HepG2 (cell line): ENCODE data around the gene TMEM253. TPM values are rescaled to one million over a fixed set of nuclear protein-coding genes. Genes with fewer than 3 reads are reported as not detected.

ENCODE experiments used
- ATAC-seq: fragments of 200-7000 bp; cut with Tn5 transposase; 3 replicates; pipeline ENCODE4 v1.9.1; 2020; ENCODE audit warnings: mild to moderate bottlenecking, moderate library complexity
- BruUV-seq: library from RNA; stranded (reverse); fragments of 400-500 nt; replicated peaks from 2 replicates; lab custom pipeline; 2021; lab: Mats Ljungman, UMichigan
- CTCF ChIA-PET: fragments of 300-600 bp; formaldehyde crosslinking; extraction: SDS; loops from one replicate; lab custom pipeline; 2021; ENCODE audit warnings: low total read pairs, inconsistent platforms, low intra/inter-chr PET ratio; lab: Yijun Ruan, JAX
- POLR2A ChIA-PET: fragments of 350-600 bp; sonication (Branson Sonifier 250); formaldehyde crosslinking; loops from one replicate; lab custom pipeline; 2020; ENCODE audit warnings: antibody characterized with exemption, inconsistent platforms; lab: Yijun Ruan, JAX
- DNase-seq: peaks from one replicate; pipeline ENCODE4 v3.0.0-alpha.2; 2015; ENCODE audit warnings: low spot score
- FAIRE-seq: peaks from 3 replicates; lab custom pipeline; 2011; peaks lifted over from hg19 to GRCh38; lab: Jason Lieb, UNC
- H2AFZ ChIP-seq: one replicate; pipeline ENCODE4 v1.6.1; 2011; ENCODE audit warnings: low read length, inconsistent platforms
- H3K27ac ChIP-seq: fragments of 300-600 bp; 3 replicates; pipeline ENCODE4 v1.8.0; 2011; ENCODE audit warnings: mixed run types, mild to moderate bottlenecking, mixed read lengths, low read length, inconsistent platforms; ENCODE audit not compliant: insufficient read depth; ENCODE audit errors: extremely low read length
- H3K27me3 ChIP-seq, 2 experiments: fragments of 200-600 bp in 1 of 2; 2 replicates in 1 of 2; 3 replicates in 1 of 2; pipeline versions ENCODE4 v1.6.0 to v1.8.0; 2011; ENCODE audit warnings: low read length in 2 of 2, mild to moderate bottlenecking in 2 of 2, moderate library complexity in 2 of 2, inconsistent platforms in 1 of 2; ENCODE audit not compliant: insufficient read depth in 2 of 2, control insufficient read depth in 1 of 2
- H3K36me3 ChIP-seq, 2 experiments: fragments of 200-600 bp in 1 of 2; replicated peaks in 1 of 2; 2 replicates in 1 of 2; 3 replicates in 1 of 2; pipeline versions ENCODE4 v1.5.1 to v1.8.0; 2011; ENCODE audit warnings: low read length in 2 of 2, inconsistent platforms in 1 of 2; ENCODE audit not compliant: insufficient read depth in 2 of 2, control insufficient read depth in 1 of 2
- H3K4me1 ChIP-seq: 2 replicates; pipeline ENCODE4 v1.5.1; 2012; ENCODE audit warnings: low read length, inconsistent platforms; ENCODE audit not compliant: insufficient read depth
- H3K4me2 ChIP-seq: 2 replicates; pipeline ENCODE4 v1.6.0; 2011; ENCODE audit warnings: low read depth, low read length, inconsistent platforms
- H3K4me3 ChIP-seq, 3 experiments: fragments of 200-600 bp in 1 of 3; sonication (generic), shearing (Covaris generic) in 1 of 3; replicated peaks in 1 of 3; 2 replicates each; pipeline ENCODE4 v1.5.1; 2011 to 2016; ENCODE audit warnings: low read length in 3 of 3, inconsistent platforms in 2 of 3, low read depth in 2 of 3, mild to moderate bottlenecking in 2 of 3, control low read depth in 1 of 3, mixed read lengths in 1 of 3; ENCODE audit not compliant: insufficient read depth in 1 of 3
- H3K79me2 ChIP-seq: one replicate; pipeline ENCODE4 v1.6.1; 2011; ENCODE audit warnings: low read length, inconsistent platforms; ENCODE audit not compliant: insufficient read depth
- H3K9ac ChIP-seq: 2 replicates; pipeline ENCODE4 v1.6.0; 2011; ENCODE audit warnings: mild to moderate bottlenecking, low read depth, low read length, inconsistent platforms; ENCODE audit not compliant: insufficient read depth
- H3K9me3 ChIP-seq: 2 replicates; pipeline ENCODE4 v1.5.1; 2012; ENCODE audit warnings: mild to moderate bottlenecking, low read length
- H4K20me1 ChIP-seq: 2 replicates; pipeline ENCODE4 v1.6.0; 2011; ENCODE audit warnings: inconsistent platforms, mild to moderate bottlenecking, low read length, moderate library complexity; ENCODE audit not compliant: insufficient read depth
- AHR ChIP-seq: IDR thresholded peaks from 2 replicates; pipeline ENCODE4 v1.6.1; 2018; ENCODE audit warnings: missing genetic modification reagents, missing compliant biosample characterization
- ARNT ChIP-seq: fragments of 450-650 bp; IDR thresholded peaks from 2 replicates; pipeline ENCODE4 v1.6.1; 2017
- CENPX ChIP-seq: sonication (generic); formaldehyde crosslinking; IDR thresholded peaks from 2 replicates; pipeline ENCODE4 v1.9.0; 2021; ENCODE audit warnings: mild to moderate bottlenecking, missing genetic modification reagents, moderate library complexity
- CSRNP1 ChIP-seq: sonication (generic); formaldehyde crosslinking; IDR thresholded peaks from 2 replicates; pipeline ENCODE4 v1.8.1; 2023; ENCODE audit warnings: mild to moderate bottlenecking, missing genetic modification reagents
- GFI1 ChIP-seq: sonication (generic); formaldehyde crosslinking; IDR thresholded peaks from 2 replicates; pipeline ENCODE4 v1.5.0; 2020; ENCODE audit warnings: missing genetic modification reagents, mild to moderate bottlenecking, borderline replicate concordance
- HOXA7 ChIP-seq: sonication (generic); formaldehyde crosslinking; IDR thresholded peaks from 2 replicates; pipeline ENCODE4 v1.8.1; 2022; ENCODE audit warnings: mild to moderate bottlenecking, missing genetic modification reagents, moderate library complexity
- IKZF1 ChIP-seq: fragments of 450-650 bp; IDR thresholded peaks from 2 replicates; pipeline ENCODE4 v1.7.1; 2016
- MTF2 ChIP-seq: sonication (generic); formaldehyde crosslinking; IDR thresholded peaks from 2 replicates; pipeline ENCODE4 v1.5.0; 2020; ENCODE audit warnings: missing genetic modification reagents, borderline replicate concordance
- MYNN ChIP-seq: sonication (generic); formaldehyde crosslinking; IDR thresholded peaks from 2 replicates; pipeline ENCODE4 v1.4.0; 2020; ENCODE audit warnings: mild to moderate bottlenecking, low read depth, missing genetic modification reagents
- NAIF1 ChIP-seq: sonication (generic); formaldehyde crosslinking; IDR thresholded peaks from 2 replicates; pipeline ENCODE4 v1.5.0; 2020; ENCODE audit warnings: mild to moderate bottlenecking, missing genetic modification reagents, borderline replicate concordance
- SAFB2 ChIP-seq: sonication (generic); formaldehyde crosslinking; IDR thresholded peaks from 2 replicates; pipeline ENCODE4 v1.5.1; 2020; ENCODE audit warnings: missing genetic modification reagents, low read depth, mild to moderate bottlenecking, borderline replicate concordance
- SP1 ChIP-seq, 2 experiments: fragments of 450-650 bp in 1 of 2; sonication (generic) in 1 of 2; formaldehyde crosslinking in 1 of 2; IDR thresholded peaks; 2 replicates each; pipeline versions ENCODE4 v1.4.0 to v1.6.1; 2016 to 2020; ENCODE audit warnings: missing genetic modification reagents in 1 of 2
- SUZ12 ChIP-seq: fragments of 150-350 bp; IDR thresholded peaks from 2 replicates; pipeline ENCODE4 v1.6.1; 2014; ENCODE audit warnings: low read depth, low read length
- TGIF2 ChIP-seq: IDR thresholded peaks from 2 replicates; pipeline ENCODE4 v1.6.1; 2016; ENCODE audit warnings: control low read depth, missing compliant biosample characterization
- WIZ ChIP-seq: sonication (generic); formaldehyde crosslinking; IDR thresholded peaks from 2 replicates; pipeline ENCODE4 v1.5.1; 2020; ENCODE audit warnings: mild to moderate bottlenecking, missing genetic modification reagents
- ZNF256 ChIP-seq: sonication (generic); formaldehyde crosslinking; conservative IDR thresholded peaks from 2 replicates; pipeline ENCODE4 v1.4.0; 2020; ENCODE audit warnings: missing genetic modification reagents
- ZNF441 ChIP-seq: sonication (generic); formaldehyde crosslinking; IDR thresholded peaks from 2 replicates; pipeline ENCODE4 v1.7.0; 2021; ENCODE audit warnings: missing genetic modification reagents, borderline replicate concordance
- ZNF850 ChIP-seq: sonication (generic); formaldehyde crosslinking; conservative IDR thresholded peaks from 2 replicates; pipeline ENCODE4 v1.9.0; 2021; ENCODE audit warnings: mild to moderate bottlenecking, missing genetic modification reagents
- WGBS: methylation state at CpG from one replicate; pipeline ENCODE4 v1.1.6; 2017; ENCODE audit warnings: low lambda C conversion rate; 5-methylcytosine and 5-hydroxymethylcytosine counted together
- in situ Hi-C: cut with HindIII; loops from 2 replicates; pipeline ENCODE4 v1.10.0; 2017; ENCODE audit warnings: low pct_unique_long_range_greater_than_20kb; ENCODE audit not compliant: extremely low pct_ligation_motif_present
- intact Hi-C: fragments of 100-400 bp; cut with micrococcal nuclease; formaldehyde crosslinking; loops from one replicate; pipeline ENCODE4 v1.10.0; 2022; ENCODE audit not compliant: unreplicated experiment
- polyA plus RNA-seq, 8 experiments: library from polyadenylated mRNA; depleted of rRNA in 3 of 8; stranded (reverse) in 7 of 8; unstranded in 1 of 8; fragments of >200 nt; fragmentation: Illumina TruSeq in 4 of 8; extraction: Trizol in 4 of 8; gene quantifications; 2 replicates each; pipeline versions ENCODE4 v1.2.1 to v1.2.3, GENCODE V29; 2011 to 2016; ENCODE audit warnings: low read depth in 4 of 8, missing spikeins in 1 of 8, mixed read lengths in 1 of 8; ENCODE audit not compliant: insufficient read depth in 1 of 8
- total RNA-seq, 5 experiments: library from RNA; depleted of rRNA; stranded (reverse); fragments of >200 nt; fragmentation: Illumina TruSeq; extraction: Trizol; gene quantifications; 2 replicates each; pipeline ENCODE4 v1.2.3, GENCODE V29; 2016; ENCODE audit warnings: low read depth in 1 of 5
- TF ChIP-seq, protein P1 (sequence below): sonication (generic); formaldehyde crosslinking; conservative IDR thresholded peaks from 2 replicates; pipeline ENCODE4 v1.4.0; 2020; ENCODE audit warnings: missing genetic modification reagents

TMEM253 gene
- total and polyA plus RNA-seq, 2 of the 13 experiments (the other 11 are each of a cell fraction or from before 2014, with no cell fraction given): 0.29 to 0.45 TPM

DNA sequence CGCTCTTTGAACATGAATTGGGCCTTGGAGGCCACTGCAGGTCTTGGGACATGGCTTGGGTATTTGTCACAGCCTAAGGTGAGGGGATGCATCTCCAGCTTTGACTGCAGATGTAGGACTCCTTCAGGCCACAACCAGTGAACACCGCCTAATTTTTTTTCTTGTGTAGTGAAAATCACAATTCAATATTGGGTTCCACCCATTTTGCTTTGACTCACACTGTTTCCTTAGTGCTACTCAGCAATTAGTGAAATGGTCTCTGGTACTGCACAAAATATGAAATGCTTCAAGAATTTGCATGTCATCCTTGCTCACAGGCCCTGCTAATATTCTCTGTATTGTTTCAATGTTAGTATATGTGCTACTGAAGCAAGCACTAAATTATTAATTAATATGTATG, 12.5 kb downstream of the TMEM253 start:
- CTCF ChIA-PET: no interaction called here
- H3K4me1 ChIP-seq: peaks cover 25% of the 10 kb centered on the region
- FAIRE-seq: no peak
- no peaks in the 10 kb centered on the region for H3K9me3 ChIP-seq
- no peak overlapping the region for H3K4me3 ChIP-seq
- TF ChIP-seq SUZ12 (no peak), ZNF256 (CRISPR knock-in tag) (no peak), SP1 (IDR thresholded peaks at IDR 0.05) (no peak), SP1 (CRISPR knock-in tag; IDR thresholded peaks at IDR 0.05) (no peak), WIZ (CRISPR knock-in tag) (no peak), MTF2 (CRISPR knock-in tag) (no peak), ZNF441 (CRISPR knock-in tag) (no peak)
- TF ChIP-seq, protein P1, sequence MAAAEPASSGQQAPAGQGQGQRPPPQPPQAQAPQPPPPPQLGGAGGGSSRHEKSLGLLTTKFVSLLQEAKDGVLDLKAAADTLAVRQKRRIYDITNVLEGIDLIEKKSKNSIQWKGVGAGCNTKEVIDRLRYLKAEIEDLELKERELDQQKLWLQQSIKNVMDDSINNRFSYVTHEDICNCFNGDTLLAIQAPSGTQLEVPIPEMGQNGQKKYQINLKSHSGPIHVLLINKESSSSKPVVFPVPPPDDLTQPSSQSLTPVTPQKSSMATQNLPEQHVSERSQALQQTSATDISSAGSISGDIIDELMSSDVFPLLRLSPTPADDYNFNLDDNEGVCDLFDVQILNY (CRISPR knock-in tag): no peak
- TF ChIP-seq, all 625 proteins: peak for 0
- H3K4me2 ChIP-seq: no peak overlapping the region
- intact Hi-C loops: no loop called here
- H3K27me3 ChIP-seq: no peaks in the 10 kb centered on the region
- DNase-seq (no peak), ATAC-seq (no peak)
- H3K27ac ChIP-seq: no peak overlapping the region
- POLR2A ChIA-PET: no interaction called here
- H3K36me3 ChIP-seq: no peaks in the 10 kb centered on the region
- 92% methylated on average over 2 of the region's 2 CpGs for WGBS
- no peak overlapping the region for H2AFZ ChIP-seq
- in situ Hi-C loops: no loop called here
- no peaks in the 10 kb centered on the region for H3K79me2 ChIP-seq
- no peaks in the 10 kb centered on the region for H4K20me1 ChIP-seq
- H3K9ac ChIP-seq: no peak overlapping the region
- no TSS peak for BruUV-seq

- no TSS peak for BruUV-seq
- 51% methylated on average over 3 of the region's 3 CpGs for WGBS
- Histone ChIP-seq H3K27ac (no peak overlapping the region), H2AFZ (no peak overlapping the region), H3K4me2 (no peak overlapping the region), H3K4me3 (no peak overlapping the region), H3K9me3 (no peaks in the 10 kb centered on the region), H4K20me1 (no peaks in the 10 kb centered on the region), H3K9ac (no peak overlapping the region), H3K27me3 (no peaks in the 10 kb centered on the region), H3K36me3 (no peaks in the 10 kb centered on the region), H3K4me1 (peaks cover 12% of the 10 kb centered on the region; the same call in 1 of the 2 replicates), H3K79me2 (no peaks in the 10 kb centered on the region)
- CTCF ChIA-PET: no interaction called here
- POLR2A ChIA-PET: interaction anchor here (2.0 kb wide), 1 partner anchor 15 kb away, joined by 8 read pairs; no protein-coding TSS in a partner anchor
- intact Hi-C loops (no loop called here), in situ Hi-C loops (no loop called here)
- FAIRE-seq (no peak), ATAC-seq (0 out of 3 replicates have a peak, but pooled peaks have one; percentile 37), DNase-seq (no peak)
- no peak for TF ChIP-seq TGIF2 (CRISPR knock-in tag)
- TF ChIP-seq ARNT: no peak
- no peak for TF ChIP-seq NAIF1 (CRISPR knock-in tag)
- TF ChIP-seq AHR (CRISPR knock-in tag): no peak
- no peak for TF ChIP-seq MYNN
- TF ChIP-seq CSRNP1 (CRISPR knock-in tag): no peak
- TF ChIP-seq CENPX (CRISPR knock-in tag): no peak
- TF ChIP-seq HOXA7 (CRISPR knock-in tag): no peak
- no peak for TF ChIP-seq ZNF850 (CRISPR knock-in tag)
- TF ChIP-seq IKZF1: no peak
- TF ChIP-seq SAFB2 (CRISPR knock-in tag): no peak
- no peak for TF ChIP-seq GFI1 (CRISPR knock-in tag)
Observed at GRCh38 chr14:21118933-21119332, 18.1 kb downstream of the TMEM253 start.
